ENCODE measurements around the gene CPN2. TPM values are rescaled to one million over a fixed set of nuclear protein-coding genes. Genes with fewer than 3 reads are reported as not detected.

CPN2 gene
- total and polyA plus RNA-seq, 10 of the 15 experiments (the other 5 are each of a cell fraction or from before 2014, with no cell fraction given) = not detected

DNA sequence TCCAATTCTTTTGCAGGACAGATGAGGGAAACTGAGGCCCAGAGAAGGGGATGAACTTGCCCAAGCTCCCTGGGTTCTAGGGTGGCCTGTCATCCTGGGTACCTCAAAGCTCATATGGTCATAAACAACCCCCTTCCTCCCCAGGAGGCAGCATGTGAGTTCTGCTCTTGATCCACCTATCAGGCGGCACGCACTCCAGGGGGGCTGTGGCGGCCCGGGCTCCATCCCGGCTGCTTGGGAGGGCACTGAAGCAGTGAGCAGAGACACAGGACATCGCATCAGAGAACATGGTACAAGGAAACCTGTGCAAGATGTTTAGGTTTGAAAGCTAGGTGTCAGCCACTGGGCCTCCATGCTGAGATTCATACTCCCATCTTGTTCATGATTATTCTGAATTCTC is 34.2 kb downstream of the CPN2 start:
- no peak for FAIRE-seq
- Histone ChIP-seq H3K4me3 (no peak overlapping the region), H3K4me2 (ENCODE audit: control insufficient read depth, insufficient read depth) (no peak overlapping the region), H3K9ac (ENCODE audit: control insufficient read depth, insufficient read depth, low read length) (no peak overlapping the region), H3K4me1 (ENCODE audit: control insufficient read depth, insufficient read depth, low read length) (peaks cover 6% of the 10 kb centered on the region), H4K20me1 (ENCODE audit: control insufficient read depth, insufficient read depth) (no peaks in the 10 kb centered on the region), H3K9me3 (replicated peaks; ENCODE audit: control insufficient read depth, insufficient read depth, low read length) (peaks cover 11% of the 10 kb centered on the region; the same call in 1 of the 3 replicates), H2AFZ (ENCODE audit: control insufficient read depth, low read depth, low read length) (no peak overlapping the region), H3K27ac (ENCODE audit: control insufficient read depth, insufficient read depth) (no peak overlapping the region), H3K27me3 (replicated peaks in 1 of 2; ENCODE audit: control insufficient read depth in 2 of 2, insufficient read depth in 2 of 2, low read length in 1 of 2) (no peaks in the 10 kb centered on the region; a peak in 1 of 4 replicates), H3K36me3 (ENCODE audit: control insufficient read depth in 2 of 2, insufficient read depth in 2 of 2, low read length in 1 of 2) (no peaks in the 10 kb centered on the region), H3K79me2 (ENCODE audit: control insufficient read depth, insufficient read depth, low read length) (no peaks in the 10 kb centered on the region)
- no peak for DNase-seq (ENCODE audit: low read depth, low spot score)
- ChIA-PET POLR2A (interaction anchor here (0.9 kb wide), 1 partner anchor 186 kb away, joined by 3 read pairs; no protein-coding TSS in a partner anchor), RAD21 (ENCODE audit: unreplicated experiment) (interaction anchor here (2.0 to 2.5 kb wide), 2 partner anchors 186 to 536 kb away, joined by 11 to 21 read pairs; no protein-coding TSS in a partner anchor), CTCF (interaction anchor here (0.8 to 4.2 kb wide), 8 partner anchors 27 to 650 kb away, joined by 3 to 56 read pairs (median 9); no protein-coding TSS in a partner anchor), SMC1A (ENCODE audit: uncharacterized antibody, unreplicated experiment) (interaction anchor here (1.3 to 2.9 kb wide), 3 partner anchors 27 to 653 kb away, joined by 3 to 40 read pairs (median 5); no protein-coding TSS in a partner anchor)
- BruUV-seq (replicated peaks) = no TSS peak
- in situ Hi-C loops (cut with MboI) (loop anchor here (5.0 kb wide), 1 partner anchor 530 kb away; no protein-coding TSS in a partner anchor), intact Hi-C loops (cut with micrococcal nuclease; ENCODE audit: unreplicated experiment) (loop anchor here (10.0 kb wide), 1 partner anchor 342 kb away; no protein-coding TSS in a partner anchor)
- 78% methylated on average over 6 of the region's 6 CpGs for WGBS (ENCODE audit: insufficient coverage, insufficient replicate concordance, low lambda C conversion rate, missing lambda C conversion rate)
- ATAC-seq = no peak
- TF ChIP-seq, protein P1, sequence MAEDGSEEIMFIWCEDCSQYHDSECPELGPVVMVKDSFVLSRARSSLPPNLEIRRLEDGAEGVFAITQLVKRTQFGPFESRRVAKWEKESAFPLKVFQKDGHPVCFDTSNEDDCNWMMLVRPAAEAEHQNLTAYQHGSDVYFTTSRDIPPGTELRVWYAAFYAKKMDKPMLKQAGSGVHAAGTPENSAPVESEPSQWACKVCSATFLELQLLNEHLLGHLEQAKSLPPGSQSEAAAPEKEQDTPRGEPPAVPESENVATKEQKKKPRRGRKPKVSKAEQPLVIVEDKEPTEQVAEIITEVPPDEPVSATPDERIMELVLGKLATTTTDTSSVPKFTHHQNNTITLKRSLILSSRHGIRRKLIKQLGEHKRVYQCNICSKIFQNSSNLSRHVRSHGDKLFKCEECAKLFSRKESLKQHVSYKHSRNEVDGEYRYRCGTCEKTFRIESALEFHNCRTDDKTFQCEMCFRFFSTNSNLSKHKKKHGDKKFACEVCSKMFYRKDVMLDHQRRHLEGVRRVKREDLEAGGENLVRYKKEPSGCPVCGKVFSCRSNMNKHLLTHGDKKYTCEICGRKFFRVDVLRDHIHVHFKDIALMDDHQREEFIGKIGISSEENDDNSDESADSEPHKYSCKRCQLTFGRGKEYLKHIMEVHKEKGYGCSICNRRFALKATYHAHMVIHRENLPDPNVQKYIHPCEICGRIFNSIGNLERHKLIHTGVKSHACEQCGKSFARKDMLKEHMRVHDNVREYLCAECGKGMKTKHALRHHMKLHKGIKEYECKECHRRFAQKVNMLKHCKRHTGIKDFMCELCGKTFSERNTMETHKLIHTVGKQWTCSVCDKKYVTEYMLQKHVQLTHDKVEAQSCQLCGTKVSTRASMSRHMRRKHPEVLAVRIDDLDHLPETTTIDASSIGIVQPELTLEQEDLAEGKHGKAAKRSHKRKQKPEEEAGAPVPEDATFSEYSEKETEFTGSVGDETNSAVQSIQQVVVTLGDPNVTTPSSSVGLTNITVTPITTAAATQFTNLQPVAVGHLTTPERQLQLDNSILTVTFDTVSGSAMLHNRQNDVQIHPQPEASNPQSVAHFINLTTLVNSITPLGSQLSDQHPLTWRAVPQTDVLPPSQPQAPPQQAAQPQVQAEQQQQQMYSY (CRISPR knock-in tag; IDR thresholded peaks at IDR 0.05) = no peak
- TF ChIP-seq SP1 (IDR thresholded peaks at IDR 0.05; ENCODE audit: low read depth, low read length) (no peak), DPF2 (IDR thresholded peaks at IDR 0.05) (no peak), ZNF384 (IDR thresholded peaks at IDR 0.05; ENCODE audit: borderline replicate concordance, low read depth, low read length) (no peak), CBFB (IDR thresholded peaks at IDR 0.05; ENCODE audit: low read depth) (no peak)
- TF ChIP-seq, protein P2, sequence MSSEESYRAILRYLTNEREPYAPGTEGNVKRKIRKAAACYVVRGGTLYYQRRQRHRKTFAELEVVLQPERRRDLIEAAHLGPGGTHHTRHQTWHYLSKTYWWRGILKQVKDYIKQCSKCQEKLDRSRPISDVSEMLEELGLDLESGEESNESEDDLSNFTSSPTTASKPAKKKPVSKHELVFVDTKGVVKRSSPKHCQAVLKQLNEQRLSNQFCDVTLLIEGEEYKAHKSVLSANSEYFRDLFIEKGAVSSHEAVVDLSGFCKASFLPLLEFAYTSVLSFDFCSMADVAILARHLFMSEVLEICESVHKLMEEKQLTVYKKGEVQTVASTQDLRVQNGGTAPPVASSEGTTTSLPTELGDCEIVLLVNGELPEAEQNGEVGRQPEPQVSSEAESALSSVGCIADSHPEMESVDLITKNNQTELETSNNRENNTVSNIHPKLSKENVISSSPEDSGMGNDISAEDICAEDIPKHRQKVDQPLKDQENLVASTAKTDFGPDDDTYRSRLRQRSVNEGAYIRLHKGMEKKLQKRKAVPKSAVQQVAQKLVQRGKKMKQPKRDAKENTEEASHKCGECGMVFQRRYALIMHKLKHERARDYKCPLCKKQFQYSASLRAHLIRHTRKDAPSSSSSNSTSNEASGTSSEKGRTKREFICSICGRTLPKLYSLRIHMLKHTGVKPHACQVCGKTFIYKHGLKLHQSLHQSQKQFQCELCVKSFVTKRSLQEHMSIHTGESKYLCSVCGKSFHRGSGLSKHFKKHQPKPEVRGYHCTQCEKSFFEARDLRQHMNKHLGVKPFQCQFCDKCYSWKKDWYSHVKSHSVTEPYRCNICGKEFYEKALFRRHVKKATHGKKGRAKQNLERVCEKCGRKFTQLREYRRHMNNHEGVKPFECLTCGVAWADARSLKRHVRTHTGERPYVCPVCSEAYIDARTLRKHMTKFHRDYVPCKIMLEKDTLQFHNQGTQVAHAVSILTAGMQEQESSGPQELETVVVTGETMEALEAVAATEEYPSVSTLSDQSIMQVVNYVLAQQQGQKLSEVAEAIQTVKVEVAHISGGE (CRISPR knock-in tag; IDR thresholded peaks at IDR 0.05) = no peak
- TF ChIP-seq, protein P3, sequence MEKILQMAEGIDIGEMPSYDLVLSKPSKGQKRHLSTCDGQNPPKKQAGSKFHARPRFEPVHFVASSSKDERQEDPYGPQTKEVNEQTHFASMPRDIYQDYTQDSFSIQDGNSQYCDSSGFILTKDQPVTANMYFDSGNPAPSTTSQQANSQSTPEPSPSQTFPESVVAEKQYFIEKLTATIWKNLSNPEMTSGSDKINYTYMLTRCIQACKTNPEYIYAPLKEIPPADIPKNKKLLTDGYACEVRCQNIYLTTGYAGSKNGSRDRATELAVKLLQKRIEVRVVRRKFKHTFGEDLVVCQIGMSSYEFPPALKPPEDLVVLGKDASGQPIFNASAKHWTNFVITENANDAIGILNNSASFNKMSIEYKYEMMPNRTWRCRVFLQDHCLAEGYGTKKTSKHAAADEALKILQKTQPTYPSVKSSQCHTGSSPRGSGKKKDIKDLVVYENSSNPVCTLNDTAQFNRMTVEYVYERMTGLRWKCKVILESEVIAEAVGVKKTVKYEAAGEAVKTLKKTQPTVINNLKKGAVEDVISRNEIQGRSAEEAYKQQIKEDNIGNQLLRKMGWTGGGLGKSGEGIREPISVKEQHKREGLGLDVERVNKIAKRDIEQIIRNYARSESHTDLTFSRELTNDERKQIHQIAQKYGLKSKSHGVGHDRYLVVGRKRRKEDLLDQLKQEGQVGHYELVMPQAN (conservative IDR thresholded peaks at IDR 0.05) = no peak
